Retinal pigment epithelial cell (primary cell): ENCODE results near the gene SHTN1.

Experiments
- DNase-seq: peaks from one replicate; pipeline ENCODE4 v3.0.0-alpha.2; 2010; ENCODE audit warnings: low read depth
- H3K4me3 ChIP-seq: 2 replicates; pipeline ENCODE4 v1.5.1; 2011; ENCODE audit warnings: mild to moderate bottlenecking, low read length, control low read depth, moderate library complexity
- TF ChIP-seq, protein P1 (sequence below): conservative IDR thresholded peaks from 2 replicates; pipeline ENCODE4 v1.5.1; 2011; ENCODE audit warnings: low read depth, low read length, control low read depth, inconsistent platforms

The SHTN1 gene

DNA sequence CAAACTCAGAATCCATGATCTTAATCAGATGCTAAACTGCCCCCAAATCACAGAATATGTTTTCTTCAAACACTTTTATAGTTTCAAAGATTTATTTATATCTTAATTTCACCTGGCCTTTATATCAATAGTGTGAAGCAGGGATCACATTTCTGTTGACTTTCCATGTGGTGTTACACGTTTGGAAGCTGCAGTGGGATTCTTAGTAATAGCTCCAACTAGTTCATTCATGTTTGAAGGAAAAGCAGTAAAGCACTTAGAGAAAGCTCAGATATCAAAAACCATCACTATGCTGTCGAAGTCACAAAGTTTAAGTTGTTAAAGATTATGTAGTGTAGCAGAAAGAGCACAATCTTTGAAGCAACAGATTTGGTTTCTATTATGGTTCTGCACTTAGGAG is 138.9 kb downstream of the SHTN1 start:
- TF ChIP-seq, protein P1, sequence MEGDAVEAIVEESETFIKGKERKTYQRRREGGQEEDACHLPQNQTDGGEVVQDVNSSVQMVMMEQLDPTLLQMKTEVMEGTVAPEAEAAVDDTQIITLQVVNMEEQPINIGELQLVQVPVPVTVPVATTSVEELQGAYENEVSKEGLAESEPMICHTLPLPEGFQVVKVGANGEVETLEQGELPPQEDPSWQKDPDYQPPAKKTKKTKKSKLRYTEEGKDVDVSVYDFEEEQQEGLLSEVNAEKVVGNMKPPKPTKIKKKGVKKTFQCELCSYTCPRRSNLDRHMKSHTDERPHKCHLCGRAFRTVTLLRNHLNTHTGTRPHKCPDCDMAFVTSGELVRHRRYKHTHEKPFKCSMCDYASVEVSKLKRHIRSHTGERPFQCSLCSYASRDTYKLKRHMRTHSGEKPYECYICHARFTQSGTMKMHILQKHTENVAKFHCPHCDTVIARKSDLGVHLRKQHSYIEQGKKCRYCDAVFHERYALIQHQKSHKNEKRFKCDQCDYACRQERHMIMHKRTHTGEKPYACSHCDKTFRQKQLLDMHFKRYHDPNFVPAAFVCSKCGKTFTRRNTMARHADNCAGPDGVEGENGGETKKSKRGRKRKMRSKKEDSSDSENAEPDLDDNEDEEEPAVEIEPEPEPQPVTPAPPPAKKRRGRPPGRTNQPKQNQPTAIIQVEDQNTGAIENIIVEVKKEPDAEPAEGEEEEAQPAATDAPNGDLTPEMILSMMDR, result no peak
- DNase-seq, result no peak
- no peak overlapping the region for H3K4me3 ChIP-seq

DNA sequence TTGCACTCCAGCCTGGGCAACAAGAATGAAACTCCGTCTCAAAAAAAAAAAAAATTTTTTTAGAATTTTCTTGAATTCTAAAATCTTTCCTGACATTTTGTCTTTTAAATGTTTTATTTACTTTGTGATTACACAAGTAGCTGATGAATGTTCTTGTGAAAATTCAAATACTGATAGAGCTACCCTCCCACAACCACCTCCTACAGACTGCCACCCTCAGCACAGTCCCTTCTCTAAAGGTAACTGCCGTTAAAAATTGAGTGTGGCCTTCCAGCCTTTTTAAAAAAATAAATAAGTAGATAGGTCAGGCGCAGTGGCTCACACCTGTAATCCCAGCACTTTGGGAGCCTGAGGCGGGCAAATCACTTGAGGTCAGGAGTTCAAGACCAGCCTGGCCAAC is 140.6 kb downstream of the SHTN1 start:
- TF ChIP-seq, protein P1, result no peak
- no peak for DNase-seq
- no peak overlapping the region for H3K4me3 ChIP-seq

DNA sequence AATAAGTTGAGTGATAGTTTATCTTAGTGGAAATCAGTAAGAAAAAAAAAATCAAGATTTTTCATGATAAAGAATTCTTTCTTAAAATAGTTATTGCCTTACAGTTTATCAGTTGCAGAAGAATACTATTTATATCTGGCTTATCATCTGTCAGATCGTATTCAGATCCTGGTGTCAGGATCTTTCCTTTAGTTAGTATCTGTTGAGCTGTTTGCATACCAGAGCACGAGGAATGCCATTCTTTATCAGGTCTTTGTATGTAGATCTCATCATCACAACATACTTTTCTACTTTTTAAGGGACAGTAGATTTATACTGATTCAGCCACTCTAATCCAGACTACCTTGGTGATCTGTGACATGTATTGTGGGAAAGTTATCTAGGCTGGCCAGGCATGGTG is 143.2 kb downstream of the SHTN1 start:
- no peak for DNase-seq
- TF ChIP-seq, protein P1, result no peak
- no peak overlapping the region for H3K4me3 ChIP-seq

DNA sequence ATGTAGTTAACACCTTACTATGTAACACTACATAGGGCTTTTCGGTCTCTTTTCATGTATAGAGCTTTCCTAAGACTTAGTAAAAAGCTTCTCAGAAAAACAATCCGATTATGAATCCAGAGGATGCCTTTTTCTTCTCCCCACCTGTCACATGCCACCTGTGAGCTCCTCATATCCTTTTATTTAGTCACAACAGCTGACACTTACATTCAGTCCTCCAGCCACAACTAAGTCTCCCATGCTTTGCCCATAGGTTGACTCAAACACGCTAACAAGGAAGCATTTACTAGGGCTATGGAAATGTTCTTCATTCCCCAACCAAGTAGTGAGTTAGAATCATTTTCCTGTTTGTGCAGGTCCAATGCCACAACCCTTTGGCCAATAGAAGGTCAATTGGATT is 147.8 kb downstream of the SHTN1 start:
- TF ChIP-seq, protein P1, result no peak
- no peak for DNase-seq
- H3K4me3 ChIP-seq, result no peak overlapping the region

DNA sequence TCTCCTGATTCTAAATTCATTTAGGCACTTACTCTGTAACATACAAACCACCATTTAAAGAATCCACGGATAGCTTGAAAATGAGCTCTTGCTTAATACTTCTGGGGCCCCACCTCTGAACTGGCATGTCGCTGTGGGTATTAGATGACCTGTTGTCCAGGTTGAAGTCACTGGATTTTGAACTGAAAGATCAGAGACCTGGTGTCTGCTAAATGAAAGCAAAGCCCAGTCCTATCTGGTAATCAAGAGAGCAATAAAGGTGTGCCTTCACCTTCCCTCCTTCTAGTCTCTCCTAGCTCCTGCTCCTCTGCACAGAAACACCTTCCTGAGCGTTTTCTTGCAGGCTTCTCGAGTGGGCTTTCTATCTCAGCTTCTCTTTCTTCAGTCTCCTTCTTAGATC is 151.3 kb downstream of the SHTN1 start:
- no peak for DNase-seq
- no peak overlapping the region for H3K4me3 ChIP-seq
- TF ChIP-seq, protein P1, result no peak

DNA sequence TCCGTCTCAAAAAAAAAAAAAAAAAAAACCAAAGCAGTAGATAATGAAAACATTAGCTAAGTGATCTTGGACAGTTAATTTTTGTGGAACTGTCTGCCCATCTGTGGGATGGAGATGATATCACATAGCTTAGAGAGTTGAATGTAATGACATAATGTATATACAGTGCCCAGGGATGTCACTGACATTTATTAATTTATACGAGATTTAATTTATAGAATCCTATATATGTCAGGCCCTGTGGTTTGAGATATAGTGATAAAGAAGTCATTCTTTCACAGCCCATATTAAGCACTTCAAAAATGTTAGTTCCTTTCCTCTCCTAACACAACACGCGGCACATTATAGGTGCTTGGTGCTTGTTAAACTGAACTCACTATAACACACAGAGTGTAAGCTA is 151.7 kb downstream of the SHTN1 start:
- no peak overlapping the region for H3K4me3 ChIP-seq
- TF ChIP-seq, protein P1, result no peak
- no peak for DNase-seq

DNA sequence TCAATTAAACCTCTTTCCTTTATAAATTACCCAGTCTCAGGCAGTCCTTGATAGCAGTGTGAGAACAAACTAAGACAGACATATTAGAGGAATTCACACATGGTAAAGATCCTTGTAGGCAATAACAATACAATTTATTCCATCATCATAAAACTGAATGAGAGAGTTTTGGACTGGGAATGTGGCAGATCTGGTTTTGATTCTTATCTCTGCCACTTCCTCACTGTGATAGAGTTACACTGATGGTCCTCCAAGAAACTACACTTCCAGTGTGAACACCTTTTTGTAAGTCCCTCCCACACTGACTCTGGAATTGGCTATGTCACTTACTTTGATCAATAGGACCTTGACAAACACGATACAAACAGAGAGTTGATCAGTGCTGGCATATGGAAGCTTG is 152.7 kb downstream of the SHTN1 start:
- no peak overlapping the region for H3K4me3 ChIP-seq
- TF ChIP-seq, protein P1, result no peak
- no peak for DNase-seq
